CD14-positive monocyte (primary cell): ENCODE measurements around the gene ACTN4. TPM values are rescaled to one million over a fixed set of nuclear protein-coding genes. Genes with fewer than 3 reads are reported as not detected.
A peak's percentile ranks its signal among the peaks of the same experiment; 100 is the strongest.

ENCODE experiments used
- DNase-seq, 3 donors: peaks; one replicate each; pipeline ENCODE4 v3.0.0-alpha.2; 2011 to 2022
- H2AFZ ChIP-seq: 2 replicates; pipeline ENCODE4 v1.6.0; 2012; ENCODE audit warnings: mild to moderate bottlenecking, low read depth, low read length, inconsistent platforms; ENCODE audit not compliant: insufficient read depth, poor library complexity, severe bottlenecking
- H3K27ac ChIP-seq, 2 donors: 1 replicate in 1 of 2; 2 replicates in 1 of 2; pipeline ENCODE4 v1.5.1; 2012 to 2013; ENCODE audit warnings: low read length in 2 of 2, control low read depth in 1 of 2, inconsistent platforms in 1 of 2, low read depth in 1 of 2, mild to moderate bottlenecking in 1 of 2
- H3K27me3 ChIP-seq, 2 donors: one replicate each; pipeline versions ENCODE4 v1.6.0 to v1.6.1; 2011 to 2013; ENCODE audit warnings: low read length in 2 of 2; ENCODE audit not compliant: control insufficient read depth in 2 of 2, insufficient read depth in 2 of 2
- H3K36me3 ChIP-seq, 2 donors: replicated peaks in 1 of 2; 1 replicate in 1 of 2; 2 replicates in 1 of 2; pipeline versions ENCODE4 v1.5.1 to v1.6.1; 2012 to 2013; ENCODE audit warnings: low read length in 2 of 2, control low read depth in 1 of 2, inconsistent platforms in 1 of 2, mild to moderate bottlenecking in 1 of 2; ENCODE audit not compliant: insufficient read depth in 2 of 2, control insufficient read depth in 1 of 2
- H3K4me1 ChIP-seq, 2 donors: 1 replicate in 1 of 2; 2 replicates in 1 of 2; pipeline versions ENCODE4 v1.5.1 to v1.6.1; 2012 to 2013; ENCODE audit warnings: low read length in 2 of 2, control low read depth in 1 of 2, inconsistent platforms in 1 of 2, mild to moderate bottlenecking in 1 of 2, moderate library complexity in 1 of 2; ENCODE audit not compliant: insufficient read depth in 2 of 2, control insufficient read depth in 1 of 2
- H3K4me2 ChIP-seq: replicated peaks from 2 replicates; pipeline ENCODE3; 2012; ENCODE audit warnings: low read length, moderate library complexity, mild to moderate bottlenecking; ENCODE audit not compliant: poor library complexity, severe bottlenecking; ENCODE audit errors: extremely low read depth
- H3K4me3 ChIP-seq, 3 experiments: fragments of 200-600 bp in 1 of 3; sonication (generic) in 1 of 3; replicated peaks in 1 of 3; 1 replicate in 2 of 3; 2 replicates in 1 of 3; pipeline ENCODE4 v1.5.1; 2011 to 2013; ENCODE audit warnings: low read length in 3 of 3, mild to moderate bottlenecking in 3 of 3, control low read depth in 2 of 3, low read depth in 2 of 3, inconsistent platforms in 1 of 3, moderate library complexity in 1 of 3
- H3K79me2 ChIP-seq: 2 replicates; pipeline ENCODE4 v1.6.0; 2012; ENCODE audit warnings: mild to moderate bottlenecking, control low read depth, inconsistent platforms, low read length, moderate library complexity; ENCODE audit not compliant: insufficient read depth
- H3K9ac ChIP-seq: 2 replicates; pipeline ENCODE4 v1.6.0; 2017; ENCODE audit warnings: low read length, mild to moderate bottlenecking; ENCODE audit not compliant: insufficient read depth, poor library complexity, severe bottlenecking
- H3K9me3 ChIP-seq, 2 donors: replicated peaks in 1 of 2; 1 replicate in 1 of 2; 2 replicates in 1 of 2; pipeline versions ENCODE4 v1.5.1 to v1.6.1; 2012 to 2013; ENCODE audit warnings: low read length in 2 of 2, control low read depth in 1 of 2; ENCODE audit not compliant: control insufficient read depth in 1 of 2, insufficient read depth in 1 of 2
- H4K20me1 ChIP-seq: 2 replicates; pipeline ENCODE4 v1.6.0; 2012; ENCODE audit warnings: mild to moderate bottlenecking, low read length, control low read depth, moderate library complexity; ENCODE audit not compliant: insufficient read depth
- H3K27ac Mint-ChIP-seq, 7 donors: one replicate each; pipeline ENCODE4 v1.8.0; 2020; ENCODE audit warnings: mild to moderate bottlenecking in 7 of 7, mixed read lengths in 7 of 7, moderate library complexity in 6 of 7, inconsistent platforms in 2 of 7
- H3K27me3 Mint-ChIP-seq, 3 donors: one replicate each; pipeline ENCODE4 v1.8.0; 2021 to 2022; ENCODE audit warnings: low read depth in 3 of 3, mild to moderate bottlenecking in 3 of 3, mixed read lengths in 3 of 3, moderate library complexity in 3 of 3, inconsistent platforms in 1 of 3
- H3K36me3 Mint-ChIP-seq, 2 donors: one replicate each; pipeline ENCODE4 v1.8.0; 2020; ENCODE audit warnings: mixed read lengths in 2 of 2, inconsistent platforms in 1 of 2, mild to moderate bottlenecking in 1 of 2
- H3K4me1 Mint-ChIP-seq: one replicate; pipeline ENCODE4 v1.8.0; 2020; ENCODE audit warnings: mild to moderate bottlenecking, mixed read lengths
- H3K4me3 Mint-ChIP-seq, 2 donors: one replicate each; pipeline ENCODE4 v1.8.0; 2020; ENCODE audit warnings: mild to moderate bottlenecking in 2 of 2, mixed read lengths in 2 of 2, moderate library complexity in 1 of 2
- H3K9me3 Mint-ChIP-seq, 7 donors: one replicate each; pipeline ENCODE4 v1.8.0; 2020 to 2022; ENCODE audit warnings: mixed read lengths in 7 of 7, mild to moderate bottlenecking in 6 of 7, moderate library complexity in 6 of 7, inconsistent platforms in 2 of 7
- CTCF ChIP-seq: fragments of 200-600 bp; IDR thresholded peaks from one replicate; pipeline ENCODE4 v1.8.0; 2022; ENCODE audit warnings: antibody characterized with exemption, mild to moderate bottlenecking
- WGBS: methylation state at CpG from one replicate; pipeline ENCODE4 v1.1.5; 2013; ENCODE audit warnings: missing lambda C conversion rate; ENCODE audit not compliant: insufficient coverage; 5-methylcytosine and 5-hydroxymethylcytosine counted together
- intact Hi-C, 2 donors: fragments of 100-400 bp; cut with micrococcal nuclease; formaldehyde crosslinking; loops; one replicate each; pipeline versions ENCODE4 v1.15.0 to v1.15.1; 2023
- polyA plus RNA-seq, 3 donors: library from polyadenylated mRNA; depleted of rRNA in 1 of 3; unstranded in 2 of 3; stranded (reverse) in 1 of 3; fragments of 300-500 nt in 2 of 3; fragments of >200 nt in 1 of 3; fragmentation: Illumina TruSeq in 2 of 3; gene quantifications; 1 replicate in 2 of 3; 2 replicates in 1 of 3; pipeline ENCODE4 v1.2.3, GENCODE V29; 2012 to 2021

ACTN4 gene
- polyA plus RNA-seq, 3 donors = 8.4 to 177 (median 16.0) TPM

- no peaks in the 10 kb centered on the region for H3K27me3 ChIP-seq
- peaks cover 1% of the 10 kb centered on the region for H4K20me1 ChIP-seq
- no peaks in the 10 kb centered on the region for H3K79me2 ChIP-seq
- 98% methylated on average over 7 of the region's 9 CpGs for WGBS
- Mint-ChIP-seq H3K27ac (peak overlapping the region in 1 of 7 donors; percentile 56), H3K4me3 (no peak overlapping the region), H3K27me3 (peaks cover 0 to 2% (median 0%) of the 10 kb centered on the region in 3 donors), H3K9me3 (no peaks in the 10 kb centered on the region), H3K36me3 (peaks cover 0 to 11% of the 10 kb centered on the region in 2 donors), H3K4me1 (peaks cover 11% of the 10 kb centered on the region)
- no peak for DNase-seq
- peaks cover 0 to 3% of the 10 kb centered on the region in 2 donors for H3K4me1 ChIP-seq
- no peak overlapping the region for H3K4me3 ChIP-seq
- TF ChIP-seq CTCF = no peak
- H3K9ac ChIP-seq = no peak overlapping the region
- no peak overlapping the region for H2AFZ ChIP-seq
- peaks cover 4 to 7% of the 10 kb centered on the region in 2 donors for H3K36me3 ChIP-seq
- no peak overlapping the region for H3K27ac ChIP-seq
- no peaks in the 10 kb centered on the region for H3K9me3 ChIP-seq
- no peak overlapping the region for H3K4me2 ChIP-seq
- intact Hi-C loops = no loop called here
These were observed 5.3 kb upstream of the ACTN4 start for GRCh38 chr19:38642176-38642575.

GRCh38 chr19:38644719-38645118, 2.7 kb upstream of the ACTN4 start:
- H4K20me1 ChIP-seq = peaks cover 21% of the 10 kb centered on the region
- TF ChIP-seq CTCF = no peak
- no peak for DNase-seq
- H3K36me3 ChIP-seq = no peaks in the 10 kb centered on the region
- no peaks in the 10 kb centered on the region for H3K27me3 ChIP-seq
- H3K79me2 ChIP-seq = peaks cover 24% of the 10 kb centered on the region
- WGBS = 98% methylated on average over 4 of the region's 8 CpGs
- no peak overlapping the region for H3K4me2 ChIP-seq
- H3K9me3 ChIP-seq = no peaks in the 10 kb centered on the region
- no peak overlapping the region for H3K27ac ChIP-seq
- peaks cover 0 to 2% (median 0%) of the 10 kb centered on the region in 7 donors for H3K9me3 Mint-ChIP-seq
- no peak overlapping the region for H3K4me3 Mint-ChIP-seq
- no peak overlapping the region for H2AFZ ChIP-seq
- no peaks in the 10 kb centered on the region for H3K36me3 Mint-ChIP-seq
- peaks cover 25% of the 10 kb centered on the region for H3K4me1 Mint-ChIP-seq
- peaks cover 0 to 2% (median 0%) of the 10 kb centered on the region in 3 donors for H3K27me3 Mint-ChIP-seq
- no peak overlapping the region for H3K4me3 ChIP-seq
- H3K9ac ChIP-seq = no peak overlapping the region
- intact Hi-C loops = no loop called here
- no peak overlapping the region for H3K27ac Mint-ChIP-seq
- peaks cover 18% of the 10 kb centered on the region in 2 donors for H3K4me1 ChIP-seq
